A549 treated with CORT108297 at 1 μM for 4 hours (cell line): ENCODE data around the gene COL11A1. TPM values are rescaled to one million over a fixed set of nuclear protein-coding genes. Genes with fewer than 3 reads are reported as not detected.

ENCODE experiments used
- total RNA-seq: library from RNA; stranded (reverse); fragments of 200-300 nt; extraction: Qiagen RNA extraction; gene quantifications from 5 replicates; pipeline ENCODE4 v1.2.3, GENCODE V29; 2022

COL11A1 gene
- 1.8 to 3.6 TPM (median 2.8 TPM) in 5 replicates for total RNA-seq

GRCh38 chr1:103108376-103109150 lies at the start of gene COL11A1:
TSS of gene COL11A1 (minus strand) at chr1:103108522. CDS start at chr1:103108178, 344 bp downstream.

